ENCODE data around the gene HHAT. TPM values are rescaled to one million over a fixed set of nuclear protein-coding genes. Genes with fewer than 3 reads are reported as not detected.

HHAT gene
- total RNA-seq, 1 donor from 2014 or later = 11.4 TPM

DNA sequence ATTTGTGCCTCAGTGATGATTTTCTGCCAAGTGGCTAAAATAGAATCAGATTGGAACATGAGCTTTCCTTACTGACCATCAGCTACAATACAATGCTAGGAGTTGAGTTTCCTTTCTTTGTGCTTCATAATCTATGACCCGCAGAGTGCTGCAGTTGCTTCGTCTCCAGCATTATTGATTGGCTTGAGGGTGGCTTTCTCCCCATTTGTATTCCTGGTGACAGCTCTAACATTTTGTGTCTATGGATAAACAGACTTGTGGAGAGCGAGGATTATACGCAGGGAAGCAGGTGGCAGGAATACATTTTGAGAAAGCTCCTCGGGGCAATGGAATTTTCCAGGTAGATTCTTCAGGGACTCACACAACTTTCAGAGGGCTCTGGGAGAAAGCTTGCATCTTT is 223.2 kb downstream of the HHAT start:
- H3K4me2 ChIP-seq (ENCODE audit: low read length) = no peak overlapping the region
- no peak overlapping the region for H2AFZ ChIP-seq (ENCODE audit: low read depth, low read length)
- no peaks in the 10 kb centered on the region for H3K4me1 ChIP-seq (ENCODE audit: insufficient read depth, low read length)
- no peak overlapping the region for H3K27ac Mint-ChIP-seq (ENCODE audit: unreplicated experiment)
- no peak overlapping the region for H3K9ac ChIP-seq (ENCODE audit: low read length)
- H3K9me3 Mint-ChIP-seq (ENCODE audit: unreplicated experiment) = peaks cover 5% of the 10 kb centered on the region
- H3K27ac ChIP-seq (ENCODE audit: low read depth, low read length) = no peak overlapping the region
- H3K4me3 ChIP-seq (ENCODE audit: insufficient read depth, low read depth, low read length) = no peak overlapping the region
- peaks cover 17% of the 10 kb centered on the region for H3K27me3 Mint-ChIP-seq (ENCODE audit: low read depth, unreplicated experiment)
- peaks cover 2% of the 10 kb centered on the region for H3K36me3 Mint-ChIP-seq (ENCODE audit: low read depth, unreplicated experiment)
- no peaks in the 10 kb centered on the region for H3K27me3 ChIP-seq (ENCODE audit: insufficient read depth, low read length)
- DNase-seq (ENCODE audit: low read depth) = no peak
- H4K20me1 ChIP-seq (ENCODE audit: insufficient read depth, low read length) = no peaks in the 10 kb centered on the region
- H3K4me1 Mint-ChIP-seq (ENCODE audit: low read depth, unreplicated experiment) = peaks cover 8% of the 10 kb centered on the region
- no peak overlapping the region for H3K4me3 Mint-ChIP-seq (ENCODE audit: unreplicated experiment)
- no peak for FAIRE-seq
- H3K36me3 ChIP-seq (ENCODE audit: insufficient read depth, low read length) = no peaks in the 10 kb centered on the region
- TF ChIP-seq EZH2 (IDR thresholded peaks at IDR 0.05; ENCODE audit: insufficient read depth, low read length) (no peak), CTCF (IDR thresholded peaks at IDR 0.05; ENCODE audit: insufficient read depth, low read depth, low read length) (no peak)
- H3K9me3 ChIP-seq (ENCODE audit: insufficient read depth, low read depth, low read length) = no peaks in the 10 kb centered on the region
- no peaks in the 10 kb centered on the region for H3K79me2 ChIP-seq (ENCODE audit: insufficient read depth, low read length)

- FAIRE-seq (no peak), DNase-seq (ENCODE audit: low read depth) (no peak)
- no peak overlapping the region for H3K27ac ChIP-seq (ENCODE audit: low read depth, low read length)
- peaks cover 5% of the 10 kb centered on the region for H3K9me3 Mint-ChIP-seq (ENCODE audit: unreplicated experiment)
- no peak overlapping the region for H3K9ac ChIP-seq (ENCODE audit: low read length)
- no peak overlapping the region for H3K4me3 ChIP-seq (ENCODE audit: insufficient read depth, low read depth, low read length)
- H3K4me1 ChIP-seq (ENCODE audit: insufficient read depth, low read length) = no peaks in the 10 kb centered on the region
- no peaks in the 10 kb centered on the region for H3K27me3 ChIP-seq (ENCODE audit: insufficient read depth, low read length)
- no peaks in the 10 kb centered on the region for H3K79me2 ChIP-seq (ENCODE audit: insufficient read depth, low read length)
- H4K20me1 ChIP-seq (ENCODE audit: insufficient read depth, low read length) = no peaks in the 10 kb centered on the region
- H2AFZ ChIP-seq (ENCODE audit: low read depth, low read length) = no peak overlapping the region
- peaks cover 17% of the 10 kb centered on the region for H3K27me3 Mint-ChIP-seq (ENCODE audit: low read depth, unreplicated experiment)
- H3K36me3 Mint-ChIP-seq (ENCODE audit: low read depth, unreplicated experiment) = peaks cover 2% of the 10 kb centered on the region
- H3K9me3 ChIP-seq (ENCODE audit: insufficient read depth, low read depth, low read length) = no peaks in the 10 kb centered on the region
- H3K4me2 ChIP-seq (ENCODE audit: low read length) = no peak overlapping the region
- H3K36me3 ChIP-seq (ENCODE audit: insufficient read depth, low read length) = no peaks in the 10 kb centered on the region
- H3K27ac Mint-ChIP-seq (ENCODE audit: unreplicated experiment) = no peak overlapping the region
- H3K4me3 Mint-ChIP-seq (ENCODE audit: unreplicated experiment) = no peak overlapping the region
- peaks cover 14% of the 10 kb centered on the region for H3K4me1 Mint-ChIP-seq (ENCODE audit: low read depth, unreplicated experiment)
- TF ChIP-seq EZH2 (IDR thresholded peaks at IDR 0.05; ENCODE audit: insufficient read depth, low read length) (no peak), CTCF (IDR thresholded peaks at IDR 0.05; ENCODE audit: insufficient read depth, low read depth, low read length) (no peak)
Measured at GRCh38 chr1:210553711-210554110, 225.0 kb downstream of the HHAT start.

DNA sequence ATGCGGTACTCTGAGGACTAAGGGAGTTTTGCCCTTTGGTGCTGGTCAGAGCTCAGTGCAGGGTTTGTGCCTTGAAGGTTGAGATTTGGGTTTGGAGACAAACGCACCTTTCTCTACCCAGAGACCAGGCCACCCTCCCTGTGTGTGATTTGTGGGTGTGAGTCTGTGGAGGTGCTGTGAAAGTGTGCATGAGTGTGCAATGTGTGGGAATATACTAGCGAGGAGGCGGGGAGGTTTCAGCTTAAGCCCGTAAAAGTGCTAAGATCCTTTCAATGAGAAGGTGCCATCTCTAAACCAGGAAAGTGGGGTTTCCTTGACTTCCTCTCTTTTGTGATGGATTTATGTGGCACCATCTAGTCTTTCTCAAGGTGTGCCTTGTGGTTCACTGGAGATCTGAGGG is 225.7 kb downstream of the HHAT start:
- Histone ChIP-seq H3K9ac (ENCODE audit: low read length) (no peak overlapping the region), H3K4me2 (ENCODE audit: low read length) (no peak overlapping the region), H3K9me3 (ENCODE audit: insufficient read depth, low read depth, low read length) (no peaks in the 10 kb centered on the region), H2AFZ (ENCODE audit: low read depth, low read length) (no peak overlapping the region), H3K4me3 (ENCODE audit: insufficient read depth, low read depth, low read length) (no peak overlapping the region), H4K20me1 (ENCODE audit: insufficient read depth, low read length) (no peaks in the 10 kb centered on the region), H3K27ac (ENCODE audit: low read depth, low read length) (no peak overlapping the region), H3K79me2 (ENCODE audit: insufficient read depth, low read length) (no peaks in the 10 kb centered on the region), H3K36me3 (ENCODE audit: insufficient read depth, low read length) (no peaks in the 10 kb centered on the region), H3K27me3 (ENCODE audit: insufficient read depth, low read length) (no peaks in the 10 kb centered on the region), H3K4me1 (ENCODE audit: insufficient read depth, low read length) (no peaks in the 10 kb centered on the region)
- DNase-seq (ENCODE audit: low read depth) (no peak), FAIRE-seq (no peak)
- Mint-ChIP-seq H3K4me3 (ENCODE audit: unreplicated experiment) (no peak overlapping the region), H3K9me3 (ENCODE audit: unreplicated experiment) (peaks cover 5% of the 10 kb centered on the region), H3K27ac (ENCODE audit: unreplicated experiment) (no peak overlapping the region), H3K4me1 (ENCODE audit: low read depth, unreplicated experiment) (peaks cover 16% of the 10 kb centered on the region), H3K36me3 (ENCODE audit: low read depth, unreplicated experiment) (peaks cover 2% of the 10 kb centered on the region), H3K27me3 (ENCODE audit: low read depth, unreplicated experiment) (peaks cover 17% of the 10 kb centered on the region)
- TF ChIP-seq CTCF (IDR thresholded peaks at IDR 0.05; ENCODE audit: insufficient read depth, low read depth, low read length) (no peak), EZH2 (IDR thresholded peaks at IDR 0.05; ENCODE audit: insufficient read depth, low read length) (no peak)
